Chondrocyte (in vitro differentiated cells): ENCODE measurements around the gene GET4. TPM values are rescaled to one million over a fixed set of nuclear protein-coding genes. Genes with fewer than 3 reads are reported as not detected.

Experiments used
- DNase-seq: peaks from one replicate; pipeline ENCODE4 v3.0.0; 2021; ENCODE audit warnings: mixed read lengths, low spot score
- H3K27ac Mint-ChIP-seq: one replicate; pipeline ENCODE4 v1.8.0; 2021; ENCODE audit warnings: mild to moderate bottlenecking, moderate library complexity, mixed read lengths; ENCODE audit not compliant: unreplicated experiment
- H3K27me3 Mint-ChIP-seq: 2 replicates; pipeline ENCODE4 v1.8.0; 2021; ENCODE audit warnings: low read depth, mixed read lengths
- H3K36me3 Mint-ChIP-seq: 2 replicates; pipeline ENCODE4 v1.8.0; 2021; ENCODE audit warnings: low read depth, mixed read lengths
- H3K4me1 Mint-ChIP-seq: 2 replicates; pipeline ENCODE4 v1.8.0; 2021; ENCODE audit warnings: low read depth, mild to moderate bottlenecking, mixed read lengths
- H3K4me3 Mint-ChIP-seq: one replicate; pipeline ENCODE4 v1.8.0; 2021; ENCODE audit warnings: mild to moderate bottlenecking, moderate library complexity, mixed read lengths; ENCODE audit not compliant: unreplicated experiment
- H3K9me3 Mint-ChIP-seq: 2 replicates; pipeline ENCODE4 v1.8.0; 2021; ENCODE audit warnings: low read depth, mixed read lengths
- total RNA-seq: library from RNA; stranded (reverse); gene quantifications from 3 replicates; pipeline ENCODE4 v1.2.1, GENCODE V29; 2021
- TF ChIP-seq, protein P1 (sequence below): fragments of 200-600 bp; sonication (generic); IDR thresholded peaks from 2 replicates; pipeline ENCODE4 v1.5.0; 2021; ENCODE audit warnings: antibody characterized with exemption, mild to moderate bottlenecking, moderate library complexity

Gene GET4
- total RNA-seq, 1 donor from 2014 or later: 28.0 TPM

DNA sequence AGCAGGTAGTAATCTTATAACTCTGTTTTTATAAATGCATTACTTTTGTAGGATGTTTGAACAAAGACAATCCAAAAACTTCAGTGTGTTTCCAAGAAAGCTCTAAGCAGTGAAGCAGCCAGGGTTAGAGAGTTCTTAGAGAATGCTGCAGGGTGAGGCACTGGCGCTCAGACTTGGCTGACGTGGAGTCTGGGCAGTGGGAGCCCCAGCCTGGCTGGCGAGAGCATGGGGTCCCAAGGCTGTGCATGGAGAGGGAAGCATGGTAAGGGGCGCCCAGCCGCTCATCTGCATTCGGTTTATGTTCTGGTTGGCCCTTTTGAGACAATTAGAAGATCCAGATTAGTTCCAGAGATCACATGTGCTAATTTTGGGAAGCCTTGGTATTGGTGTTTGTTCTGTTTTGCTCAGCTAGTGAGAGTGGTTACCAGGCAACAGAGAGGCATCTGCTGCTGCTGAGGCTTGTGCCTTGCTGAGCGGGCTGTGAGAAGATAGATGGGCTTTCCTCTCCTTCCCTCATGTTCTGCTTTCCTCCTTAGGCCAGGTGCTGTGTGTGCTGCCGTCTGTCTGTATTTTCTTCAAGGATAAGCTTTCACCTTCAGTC is 33.8 kb upstream of the GET4 start:
- Mint-ChIP-seq H3K4me3 (no peak overlapping the region), H3K36me3 (peaks cover 28% of the 10 kb centered on the region), H3K9me3 (no peaks in the 10 kb centered on the region), H3K27ac (no peak overlapping the region), H3K4me1 (no peaks in the 10 kb centered on the region), H3K27me3 (no peaks in the 10 kb centered on the region)
- TF ChIP-seq, protein P1, sequence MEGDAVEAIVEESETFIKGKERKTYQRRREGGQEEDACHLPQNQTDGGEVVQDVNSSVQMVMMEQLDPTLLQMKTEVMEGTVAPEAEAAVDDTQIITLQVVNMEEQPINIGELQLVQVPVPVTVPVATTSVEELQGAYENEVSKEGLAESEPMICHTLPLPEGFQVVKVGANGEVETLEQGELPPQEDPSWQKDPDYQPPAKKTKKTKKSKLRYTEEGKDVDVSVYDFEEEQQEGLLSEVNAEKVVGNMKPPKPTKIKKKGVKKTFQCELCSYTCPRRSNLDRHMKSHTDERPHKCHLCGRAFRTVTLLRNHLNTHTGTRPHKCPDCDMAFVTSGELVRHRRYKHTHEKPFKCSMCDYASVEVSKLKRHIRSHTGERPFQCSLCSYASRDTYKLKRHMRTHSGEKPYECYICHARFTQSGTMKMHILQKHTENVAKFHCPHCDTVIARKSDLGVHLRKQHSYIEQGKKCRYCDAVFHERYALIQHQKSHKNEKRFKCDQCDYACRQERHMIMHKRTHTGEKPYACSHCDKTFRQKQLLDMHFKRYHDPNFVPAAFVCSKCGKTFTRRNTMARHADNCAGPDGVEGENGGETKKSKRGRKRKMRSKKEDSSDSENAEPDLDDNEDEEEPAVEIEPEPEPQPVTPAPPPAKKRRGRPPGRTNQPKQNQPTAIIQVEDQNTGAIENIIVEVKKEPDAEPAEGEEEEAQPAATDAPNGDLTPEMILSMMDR: no peak
- DNase-seq: peak; percentile 50

DNA sequence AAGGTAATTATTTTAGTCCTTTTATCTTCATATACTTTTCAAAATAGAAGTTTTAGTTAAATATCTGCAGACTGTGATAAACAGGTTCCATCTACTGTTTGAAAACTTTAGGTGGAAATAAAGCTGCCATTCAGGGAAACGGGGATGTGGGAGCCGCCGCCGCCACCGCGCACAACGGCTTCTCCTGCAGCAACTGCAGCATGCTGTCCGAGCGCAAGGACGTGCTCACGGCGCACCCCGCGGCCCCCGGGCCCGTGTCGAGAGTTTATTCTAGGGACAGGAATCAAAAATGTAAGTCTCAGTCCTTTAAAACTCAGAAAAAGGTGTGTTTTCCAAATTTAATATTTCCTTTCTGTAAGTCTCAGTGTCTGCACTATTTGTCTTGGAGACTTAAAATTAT is 33.1 kb upstream of the GET4 start:
- Mint-ChIP-seq H3K4me3 (no peak overlapping the region), H3K4me1 (no peaks in the 10 kb centered on the region), H3K9me3 (no peaks in the 10 kb centered on the region), H3K36me3 (peaks cover 28% of the 10 kb centered on the region), H3K27me3 (no peaks in the 10 kb centered on the region), H3K27ac (no peak overlapping the region)
- DNase-seq: peak; percentile 51
- TF ChIP-seq, protein P1: no peak

DNA sequence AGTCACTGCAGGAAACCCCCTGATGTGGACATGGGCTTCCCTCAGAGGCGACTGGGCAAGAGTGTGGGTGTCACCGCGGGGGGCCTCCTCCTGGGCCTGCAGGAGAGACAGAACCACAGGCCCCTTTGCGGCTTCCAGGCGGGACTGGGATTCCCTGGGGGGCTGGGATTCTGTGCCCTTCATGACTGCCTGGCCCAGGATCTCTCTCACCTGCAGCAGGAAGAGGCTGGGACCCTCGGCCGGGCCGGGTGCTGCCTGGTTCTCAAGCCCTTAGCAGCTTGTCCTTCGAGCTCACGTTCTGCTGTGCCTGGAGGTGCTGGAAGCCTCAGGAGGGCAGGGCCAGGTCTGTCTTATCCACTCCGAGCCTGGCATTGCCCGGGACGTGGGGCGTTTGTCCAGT is 32.3 kb upstream of the GET4 start:
- H3K4me1 Mint-ChIP-seq: no peaks in the 10 kb centered on the region
- DNase-seq: no peak
- H3K27me3 Mint-ChIP-seq: no peaks in the 10 kb centered on the region
- H3K27ac Mint-ChIP-seq: no peak overlapping the region
- no peak overlapping the region for H3K4me3 Mint-ChIP-seq
- H3K36me3 Mint-ChIP-seq: peaks cover 25% of the 10 kb centered on the region
- TF ChIP-seq, protein P1: no peak
- H3K9me3 Mint-ChIP-seq: no peaks in the 10 kb centered on the region

DNA sequence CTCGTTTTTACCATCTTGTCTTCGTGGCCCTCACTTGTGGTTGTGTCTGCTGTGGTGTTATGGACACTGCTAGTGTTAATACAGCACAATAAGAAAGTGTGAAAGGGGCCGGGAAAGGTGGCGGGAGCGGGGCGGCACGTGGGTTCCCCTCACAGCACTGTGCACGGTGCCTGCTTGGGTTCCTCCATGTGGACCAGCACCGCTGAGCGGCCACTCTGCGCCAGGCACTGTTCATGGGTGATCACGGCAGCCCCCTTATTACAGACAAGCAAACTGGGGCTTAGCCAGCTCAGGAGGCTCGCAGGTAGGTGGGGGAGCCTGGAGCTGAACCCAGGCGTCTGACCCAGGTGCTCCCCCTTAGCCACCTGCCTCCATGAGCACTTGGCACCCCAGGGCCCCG is 31.8 kb upstream of the GET4 start:
- DNase-seq: no peak
- Mint-ChIP-seq H3K4me3 (no peak overlapping the region), H3K27me3 (no peaks in the 10 kb centered on the region), H3K36me3 (peaks cover 28% of the 10 kb centered on the region), H3K4me1 (no peaks in the 10 kb centered on the region), H3K27ac (no peak overlapping the region), H3K9me3 (no peaks in the 10 kb centered on the region)
- TF ChIP-seq, protein P1: no peak

DNA sequence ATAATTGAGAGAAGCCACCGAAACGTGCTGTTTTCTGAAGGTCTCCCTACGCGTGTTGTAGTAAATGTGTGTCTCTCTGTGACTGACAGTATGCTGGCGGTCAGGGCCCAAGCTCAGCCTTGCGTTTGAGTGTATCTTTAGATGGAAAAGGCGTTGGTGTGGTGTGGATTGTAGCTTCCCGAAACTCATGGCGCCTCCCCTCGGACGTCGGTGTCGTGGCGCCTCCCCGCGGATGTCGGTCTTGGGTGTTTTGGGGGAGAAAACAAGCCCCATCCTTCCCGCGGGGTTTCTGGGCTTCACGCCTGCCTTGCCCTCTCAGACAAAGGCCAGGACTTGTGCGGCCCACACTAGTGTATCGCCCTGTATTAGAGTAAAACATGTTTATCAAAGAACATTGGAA is 31.3 kb upstream of the GET4 start:
- no peak for DNase-seq
- Mint-ChIP-seq H3K27ac (no peak overlapping the region), H3K4me3 (no peak overlapping the region), H3K4me1 (no peaks in the 10 kb centered on the region), H3K27me3 (no peaks in the 10 kb centered on the region), H3K36me3 (peaks cover 29% of the 10 kb centered on the region), H3K9me3 (no peaks in the 10 kb centered on the region)
- TF ChIP-seq, protein P1: no peak
